Peyer's patch (tissue), 4 donors: ENCODE measurements around the gene PROSER1.

Experiments
- CTCF ChIP-seq, 6 experiments: fragments of 450-650 bp in 4 of 6; fragments of 200-600 bp in 2 of 6; sonication (generic) in 1 of 6; IDR thresholded peaks; one replicate each; pipeline ENCODE4 v1.5.1; 2017 to 2019; ENCODE audit warnings: antibody characterized with exemption in 6 of 6, mild to moderate bottlenecking in 3 of 6, moderate library complexity in 1 of 6
- POLR2A ChIP-seq, 2 donors: fragments of 450-650 bp; IDR thresholded peaks; one replicate each; pipeline ENCODE4 v1.5.1; 2017; ENCODE audit warnings: antibody characterized with exemption in 2 of 2, mild to moderate bottlenecking in 2 of 2, moderate library complexity in 2 of 2

- no peak for TF ChIP-seq CTCF (IDR thresholded peaks at IDR 0.05)
- TF ChIP-seq POLR2A (IDR thresholded peaks at IDR 0.05): no peak
Observed at GRCh38 chr13:39035204-39035603, 2.7 kb downstream of the PROSER1 start.
